ENCODE measurements around the gene LILRB5. TPM values are rescaled to one million over a fixed set of nuclear protein-coding genes. Genes with fewer than 3 reads are reported as not detected.

The LILRB5 gene
- not detected in 2 replicates for total RNA-seq

DNA sequence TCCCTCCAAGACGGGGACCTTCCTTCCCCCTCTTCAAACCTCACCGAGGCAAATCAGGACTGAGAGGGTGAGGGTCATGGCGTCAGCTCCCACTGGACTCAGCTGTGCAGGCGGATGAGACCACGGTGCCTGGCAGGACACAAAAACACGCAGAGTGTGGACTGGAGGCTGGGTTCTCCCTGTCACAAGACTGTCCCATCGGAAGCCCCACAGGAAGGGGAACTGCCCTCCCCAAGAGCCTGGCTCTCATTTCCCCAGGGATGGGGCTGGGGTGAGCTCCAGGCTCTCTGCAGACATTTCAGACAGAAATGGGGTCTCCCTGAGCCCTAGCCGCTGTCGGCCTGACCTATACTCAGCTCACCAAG, at the start of gene LILRB5:
Gene LILRB5 (minus strand): TSS at position 158 of the 365 bp plus-strand sequence. CDS start 80 bp downstream, at position 78.
- no peak within 1 kb of the TSS for H3K4me3 ChIP-seq (ENCODE audit: low read depth, low read length)
- TF ChIP-seq, protein P1, sequence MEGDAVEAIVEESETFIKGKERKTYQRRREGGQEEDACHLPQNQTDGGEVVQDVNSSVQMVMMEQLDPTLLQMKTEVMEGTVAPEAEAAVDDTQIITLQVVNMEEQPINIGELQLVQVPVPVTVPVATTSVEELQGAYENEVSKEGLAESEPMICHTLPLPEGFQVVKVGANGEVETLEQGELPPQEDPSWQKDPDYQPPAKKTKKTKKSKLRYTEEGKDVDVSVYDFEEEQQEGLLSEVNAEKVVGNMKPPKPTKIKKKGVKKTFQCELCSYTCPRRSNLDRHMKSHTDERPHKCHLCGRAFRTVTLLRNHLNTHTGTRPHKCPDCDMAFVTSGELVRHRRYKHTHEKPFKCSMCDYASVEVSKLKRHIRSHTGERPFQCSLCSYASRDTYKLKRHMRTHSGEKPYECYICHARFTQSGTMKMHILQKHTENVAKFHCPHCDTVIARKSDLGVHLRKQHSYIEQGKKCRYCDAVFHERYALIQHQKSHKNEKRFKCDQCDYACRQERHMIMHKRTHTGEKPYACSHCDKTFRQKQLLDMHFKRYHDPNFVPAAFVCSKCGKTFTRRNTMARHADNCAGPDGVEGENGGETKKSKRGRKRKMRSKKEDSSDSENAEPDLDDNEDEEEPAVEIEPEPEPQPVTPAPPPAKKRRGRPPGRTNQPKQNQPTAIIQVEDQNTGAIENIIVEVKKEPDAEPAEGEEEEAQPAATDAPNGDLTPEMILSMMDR (IDR thresholded peaks at IDR 0.05; ENCODE audit: insufficient read depth, low read depth, low read length) = no peak
- no peak for DNase-seq (ENCODE audit: low read depth)

DNA sequence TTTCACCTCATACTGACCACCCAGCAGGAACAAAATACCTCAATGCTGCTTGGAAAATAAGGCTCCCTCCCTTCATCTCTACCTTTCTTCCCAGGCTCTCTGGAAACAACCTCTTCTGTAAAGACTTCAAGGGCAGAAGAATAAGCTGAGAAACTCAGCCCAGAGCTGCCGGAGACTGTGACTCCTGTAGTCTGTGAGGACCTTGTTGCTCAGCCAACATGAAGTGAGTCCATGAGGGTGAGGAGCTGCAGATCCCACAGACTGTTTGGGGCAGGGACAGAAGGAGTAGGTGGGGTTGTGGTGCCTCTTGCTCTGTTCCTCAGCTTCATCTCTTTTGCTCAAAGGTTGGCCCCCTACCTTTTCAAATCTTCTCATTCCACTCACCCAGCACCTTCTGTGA, 48.1 kb upstream of the LILRB5 start:
- TF ChIP-seq, protein P1 (IDR thresholded peaks at IDR 0.05; ENCODE audit: insufficient read depth, low read depth, low read length) = no peak
- H3K4me3 ChIP-seq (ENCODE audit: low read depth, low read length) = no peak overlapping the region

DNA sequence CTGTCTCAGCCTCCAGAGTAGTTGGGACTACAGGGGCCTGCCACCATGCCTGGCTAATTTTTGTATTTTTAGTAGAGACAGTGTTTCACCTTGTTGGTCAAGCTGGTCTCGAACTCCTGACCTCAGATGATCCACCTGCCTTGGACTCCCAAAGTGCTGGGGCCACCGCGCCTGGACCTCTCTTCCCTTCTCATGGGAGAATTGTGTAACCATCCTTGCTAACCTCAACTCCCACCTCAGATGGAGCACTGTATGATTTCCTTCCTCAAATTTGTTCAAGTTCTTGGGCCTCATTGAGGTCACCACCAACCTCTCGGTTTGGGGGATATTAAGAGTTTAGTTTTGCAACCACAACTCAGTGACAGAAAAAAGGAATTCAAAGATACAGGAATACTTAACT, 45.2 kb upstream of the LILRB5 start:
- TF ChIP-seq, protein P1 (IDR thresholded peaks at IDR 0.05; ENCODE audit: insufficient read depth, low read depth, low read length) = no peak
- DNase-seq (ENCODE audit: low read depth) = no peak
- no peak overlapping the region for H3K4me3 ChIP-seq (ENCODE audit: low read depth, low read length)

More for the DNA sequence above, 48.1 kb upstream of the LILRB5 start:
- DNase-seq (ENCODE audit: low read depth) = no peak

DNA sequence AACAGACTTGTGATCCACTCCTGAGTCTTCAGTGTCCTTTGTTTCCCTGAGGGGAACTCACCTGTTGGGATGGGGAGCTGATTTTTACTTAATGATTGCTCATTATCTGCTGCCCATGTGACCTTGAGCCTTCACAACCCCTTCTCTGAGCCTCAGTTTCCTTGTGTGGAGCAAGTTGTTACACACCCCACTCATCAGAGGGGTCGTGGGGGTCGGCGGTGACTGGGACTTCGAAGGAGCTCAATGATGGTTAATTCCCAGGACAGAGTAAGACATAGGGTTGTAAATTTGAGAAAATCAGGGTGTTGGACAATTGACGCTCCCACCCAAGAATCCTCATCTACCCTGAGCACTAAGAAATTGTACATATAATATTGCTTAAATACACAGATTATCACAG, 42.4 kb upstream of the LILRB5 start:
- H3K4me3 ChIP-seq (ENCODE audit: low read depth, low read length) = no peak overlapping the region
- TF ChIP-seq, protein P1 (IDR thresholded peaks at IDR 0.05; ENCODE audit: insufficient read depth, low read depth, low read length) = no peak
- DNase-seq (ENCODE audit: low read depth) = no peak

DNA sequence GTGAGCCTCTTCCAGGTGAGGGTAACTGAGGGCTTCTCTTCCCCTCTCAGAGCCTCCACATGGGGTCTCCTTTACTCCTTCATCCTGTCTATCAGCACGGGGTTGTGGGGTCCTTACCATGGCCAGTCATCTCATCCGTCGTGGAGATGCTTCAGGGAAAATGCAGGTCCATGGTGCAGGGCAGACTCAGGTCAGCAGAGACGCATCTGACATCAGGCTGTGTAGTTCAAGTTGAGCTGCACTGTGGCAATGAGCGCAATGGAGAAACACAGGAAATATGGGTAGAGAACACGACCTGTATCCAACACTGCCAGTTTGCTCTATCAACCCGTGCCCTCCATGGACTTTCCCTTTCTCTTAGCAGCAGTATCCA, 42.0 kb upstream of the LILRB5 start:
- H3K4me3 ChIP-seq (ENCODE audit: low read depth, low read length) = no peak overlapping the region
- no peak for DNase-seq (ENCODE audit: low read depth)
- TF ChIP-seq, protein P1 (IDR thresholded peaks at IDR 0.05; ENCODE audit: insufficient read depth, low read depth, low read length) = no peak

DNA sequence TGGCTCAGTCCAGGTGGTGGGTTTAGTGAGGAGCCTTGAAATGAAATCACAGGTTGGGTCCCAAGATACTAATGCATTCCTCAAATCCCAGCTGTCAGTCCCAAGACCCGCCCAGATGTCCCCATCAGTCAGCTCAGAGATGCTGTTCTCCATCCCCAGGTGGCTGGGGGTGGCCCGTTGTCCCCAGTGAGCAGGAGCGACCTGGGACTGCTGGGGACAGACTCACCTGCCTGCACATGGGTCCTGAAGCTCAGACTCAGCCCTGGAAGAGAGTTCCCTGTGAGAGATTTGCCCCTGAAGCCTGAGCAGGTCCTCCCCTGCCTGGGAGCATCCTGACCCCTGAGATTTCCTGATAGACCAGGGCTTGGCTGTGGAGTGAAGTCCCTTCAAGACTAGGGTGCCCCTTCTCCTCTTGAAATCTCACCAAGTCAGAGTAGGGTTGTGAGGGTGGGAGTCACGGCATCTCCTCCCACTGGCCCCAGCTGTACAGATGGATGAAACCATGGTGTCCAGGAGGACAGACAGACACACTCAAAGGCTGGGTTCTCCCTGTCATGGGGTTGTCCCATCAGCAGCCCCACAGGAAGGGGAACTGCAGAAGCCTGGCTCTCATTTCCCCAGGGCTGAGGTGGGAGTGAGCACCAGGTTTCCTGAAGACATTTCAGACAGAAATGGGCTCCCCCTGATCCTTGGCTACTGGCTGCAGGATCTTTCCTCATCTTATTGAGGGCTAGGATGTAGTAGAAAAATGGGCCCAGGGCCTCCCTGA, 41.5 kb upstream of the LILRB5 start:
- no peak for DNase-seq (ENCODE audit: low read depth)
- TF ChIP-seq, protein P1 (IDR thresholded peaks at IDR 0.05; ENCODE audit: insufficient read depth, low read depth, low read length) = no peak
- no peak overlapping the region for H3K4me3 ChIP-seq (ENCODE audit: low read depth, low read length)
